ENCODE measurements around the gene CDH11. TPM values are rescaled to one million over a fixed set of nuclear protein-coding genes. Genes with fewer than 3 reads are reported as not detected.

CDH11 gene
- total and polyA plus RNA-seq, 2 experiments from 2014 or later = 3.5 to 19.6 TPM

- Mint-ChIP-seq H3K4me3 (no peak overlapping the region), H3K9me3 (no peaks in the 10 kb centered on the region), H3K4me1 (no peaks in the 10 kb centered on the region), H3K27me3 (ENCODE audit: insufficient read depth, low read depth, poor library complexity) (no peaks in the 10 kb centered on the region), H3K27ac (no peak overlapping the region), H3K36me3 (ENCODE audit: low read depth) (no peaks in the 10 kb centered on the region)
- no peak overlapping the region for H3K27ac ChIP-seq (ENCODE audit: low read depth)
- no peak overlapping the region for H2AFZ ChIP-seq
- no peak for DNase-seq (ENCODE audit: low spot score)
- H3K4me1 ChIP-seq (ENCODE audit: insufficient read depth) = no peaks in the 10 kb centered on the region
- H3F3A ChIP-seq (replicated peaks; ENCODE audit: low read depth) = no peaks in the 10 kb centered on the region
- H3K4me3 ChIP-seq = no peak overlapping the region
- H3K36me3 ChIP-seq (ENCODE audit: insufficient read depth) = no peaks in the 10 kb centered on the region
- peaks cover 6% of the 10 kb centered on the region for H3K9me2 ChIP-seq (ENCODE audit: insufficient read depth)
- H3K4me2 ChIP-seq = no peak overlapping the region
- no peak for ATAC-seq
- TF ChIP-seq POLR2AphosphoS5 (IDR thresholded peaks at IDR 0.05; ENCODE audit: low read depth) (no peak), REST (IDR thresholded peaks at IDR 0.05; ENCODE audit: unreplicated experiment) (no peak), CREB1 (CRISPR knock-in tag; IDR thresholded peaks at IDR 0.05; ENCODE audit: low read depth) (no peak), EZH2 (IDR thresholded peaks at IDR 0.05; ENCODE audit: low read depth, unreplicated experiment) (no peak), ETS1 (IDR thresholded peaks at IDR 0.05) (no peak)
- no peaks in the 10 kb centered on the region for H3K79me2 ChIP-seq (replicated peaks; ENCODE audit: insufficient read depth)
- no peaks in the 10 kb centered on the region for H4K20me1 ChIP-seq (replicated peaks; ENCODE audit: insufficient read depth)
- H3K27me3 ChIP-seq (ENCODE audit: insufficient read depth) = no peaks in the 10 kb centered on the region
Observed at GRCh38 chr16:64903770-64904169, 218.1 kb downstream of the CDH11 start.

DNA sequence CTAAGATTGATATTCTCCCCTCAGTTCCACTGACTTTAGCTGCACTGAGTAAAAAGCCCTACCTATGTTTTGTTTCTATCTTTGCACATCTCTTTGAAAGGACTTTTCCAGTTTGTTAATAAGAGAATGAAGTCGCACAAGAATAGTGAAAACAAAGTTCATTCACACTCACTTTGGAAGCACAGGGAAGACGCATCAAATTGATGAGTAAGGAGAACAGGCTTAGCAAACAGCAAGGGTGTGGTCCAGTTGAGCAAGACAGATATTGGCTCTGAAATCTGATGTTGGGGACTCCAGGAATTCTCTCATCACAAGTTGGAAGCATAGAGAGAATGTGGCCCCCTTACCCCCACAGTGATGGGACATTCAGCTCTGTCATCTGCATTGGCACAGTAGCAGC lies 221.3 kb downstream of the CDH11 start:
- Histone ChIP-seq H3K27ac (ENCODE audit: low read depth) (no peak overlapping the region), H3K9me2 (ENCODE audit: insufficient read depth) (peaks cover 6% of the 10 kb centered on the region)
- no peak for TF ChIP-seq EZH2phosphoT487 (IDR thresholded peaks at IDR 0.05; ENCODE audit: unreplicated experiment)
- TF ChIP-seq JUNB (IDR thresholded peaks at IDR 0.05; ENCODE audit: unreplicated experiment) = no peak
- no peak for TF ChIP-seq REST (IDR thresholded peaks at IDR 0.05; ENCODE audit: unreplicated experiment)

More for the DNA sequence above, 221.3 kb downstream of the CDH11 start:
- H3K4me2 ChIP-seq = no peak overlapping the region
- H3K9me3 Mint-ChIP-seq = no peaks in the 10 kb centered on the region
- H3K4me1 ChIP-seq (ENCODE audit: insufficient read depth) = no peaks in the 10 kb centered on the region
- no peaks in the 10 kb centered on the region for H3K27me3 ChIP-seq (ENCODE audit: insufficient read depth)
- no peaks in the 10 kb centered on the region for H4K20me1 ChIP-seq (replicated peaks; ENCODE audit: insufficient read depth)
- no peaks in the 10 kb centered on the region for H3K79me2 ChIP-seq (replicated peaks; ENCODE audit: insufficient read depth)
- no peak overlapping the region for H3K4me3 Mint-ChIP-seq
- no peaks in the 10 kb centered on the region for H3K36me3 ChIP-seq (ENCODE audit: insufficient read depth)
- H3K4me1 Mint-ChIP-seq = no peaks in the 10 kb centered on the region
- H3K36me3 Mint-ChIP-seq (ENCODE audit: low read depth) = no peaks in the 10 kb centered on the region
- no peak overlapping the region for H3K4me3 ChIP-seq
- no peaks in the 10 kb centered on the region for H3F3A ChIP-seq (replicated peaks; ENCODE audit: low read depth)
- ATAC-seq = no peak
- H2AFZ ChIP-seq = 0 out of 2 replicates have a peak overlapping the region, but pooled peaks have one; percentile 8
- H3K27me3 Mint-ChIP-seq (ENCODE audit: insufficient read depth, low read depth, poor library complexity) = no peaks in the 10 kb centered on the region
- no peak overlapping the region for H3K27ac Mint-ChIP-seq
- no peak for DNase-seq (ENCODE audit: low spot score)
